ENCODE results near the gene RACGAP1. TPM values are rescaled to one million over a fixed set of nuclear protein-coding genes. Genes with fewer than 3 reads are reported as not detected.

RACGAP1 gene
- total RNA-seq, 2 donors from 2014 or later, result 3.9 to 4.6 TPM

- no peak for TF ChIP-seq POLR2A (IDR thresholded peaks at IDR 0.05)
- no peak for TF ChIP-seq CTCF (IDR thresholded peaks at IDR 0.05)
- H3K4me1 ChIP-seq, result peaks cover 11% of the 10 kb centered on the region
- H3K27ac ChIP-seq, result no peak overlapping the region
- ATAC-seq (no peak), DNase-seq (no peak)
- intact Hi-C loops (cut with DNase I), result no loop called here
- H3K4me3 ChIP-seq, result no peak overlapping the region
- no peaks in the 10 kb centered on the region for H3K36me3 ChIP-seq (replicated peaks in 1 of 2; ENCODE audit: insufficient read depth in 1 of 2, low read depth in 2 of 2)
- peaks cover 0 to 10% of the 10 kb centered on the region in 2 donors for H3K27me3 ChIP-seq
- WGBS, 2 donors, result 82 to 84% methylated on average over 4 of the region's 4 CpGs
- H3K9me3 ChIP-seq, result no peaks in the 10 kb centered on the region
These were observed 72.1 kb downstream of the RACGAP1 start for GRCh38 chr12:49953151-49953550.

- intact Hi-C loops (cut with DNase I), result no loop called here
These were observed 72.8 kb downstream of the RACGAP1 start for GRCh38 chr12:49952391-49953055.

GRCh38 chr12:49951411-49952240, 73.7 kb downstream of the RACGAP1 start:
- Histone ChIP-seq H3K4me3 (no peak overlapping the region), H3K4me1 (peaks cover 11% of the 10 kb centered on the region), H3K36me3 (replicated peaks in 1 of 2; ENCODE audit: insufficient read depth in 1 of 2, low read depth in 2 of 2) (no peaks in the 10 kb centered on the region), H3K27me3 (peaks cover 0 to 10% of the 10 kb centered on the region in 2 donors), H3K9me3 (no peaks in the 10 kb centered on the region), H3K27ac (no peak overlapping the region)
- ATAC-seq (no peak), DNase-seq (no peak)
- intact Hi-C loops (cut with DNase I), result no loop called here
- TF ChIP-seq CTCF (IDR thresholded peaks at IDR 0.05), result no peak
- no peak for TF ChIP-seq POLR2A (IDR thresholded peaks at IDR 0.05)
- 78 to 82% methylated on average over 12 to 14 of the region's 14 CpGs for WGBS, 2 donors

More at GRCh38 chr12:49952391-49953055, 72.8 kb downstream of the RACGAP1 start:
- H3K27me3 ChIP-seq, result peaks cover 0 to 10% of the 10 kb centered on the region in 2 donors
- H3K36me3 ChIP-seq (replicated peaks in 1 of 2; ENCODE audit: insufficient read depth in 1 of 2, low read depth in 2 of 2), result no peaks in the 10 kb centered on the region
- TF ChIP-seq CTCF (IDR thresholded peaks at IDR 0.05), result no peak
- no peak for TF ChIP-seq POLR2A (IDR thresholded peaks at IDR 0.05)
- ATAC-seq, result peak; percentile 43
- no peaks in the 10 kb centered on the region for H3K9me3 ChIP-seq
- H3K4me3 ChIP-seq, result no peak overlapping the region
- WGBS, 2 donors, result 0 to 30% methylated on average over 1 of the region's 1 CpG
- H3K4me1 ChIP-seq, result peaks cover 11% of the 10 kb centered on the region
- no peak overlapping the region for H3K27ac ChIP-seq
- DNase-seq, result no peak

- no peaks in the 10 kb centered on the region for H3K9me3 ChIP-seq
- H3K27me3 ChIP-seq, result peaks cover 0 to 10% of the 10 kb centered on the region in 2 donors
- peaks cover 14% of the 10 kb centered on the region for H3K4me1 ChIP-seq
- 74 to 81% methylated on average over 22 to 31 of the region's 32 CpGs for WGBS, 2 donors
- intact Hi-C loops (cut with DNase I), result no loop called here
- no peak within 1 kb of the TSS for H3K27ac ChIP-seq
- ATAC-seq, result no peak
- H3K36me3 ChIP-seq (replicated peaks in 1 of 2; ENCODE audit: insufficient read depth in 1 of 2, low read depth in 2 of 2), result no peaks in the 10 kb centered on the region
- no peak for TF ChIP-seq CTCF (IDR thresholded peaks at IDR 0.05)
- TF ChIP-seq POLR2A (IDR thresholded peaks at IDR 0.05), result no peak
- no peak for DNase-seq
- H3K4me3 ChIP-seq, result no peak within 1 kb of the TSS
These were observed 74.7 kb downstream of the RACGAP1 start, which contains the start of gene AQP2 for GRCh38 chr12:49950273-49951251. Gene AQP2 (plus strand): TSS chr12:49950737. CDS start chr12:49950831, 94 bp downstream.
